HuH-7.5 (cell line): ENCODE results near the gene TGFBRAP1.
"Not testable (repeated sequence)": the region's sequence is repeated elsewhere in the genome, so short reads cannot be mapped to it uniquely, and the experiment has no call there.

Experiments used
- DNase-seq: peaks from one replicate; pipeline ENCODE4 v3.0.0; 2011; ENCODE audit warnings: low spot score

Gene TGFBRAP1

GRCh38 chr2:105344704-105345345 is 15.3 kb upstream of the TGFBRAP1 start:
- DNase-seq: no peak

- DNase-seq: no peak
Measured at GRCh38 chr2:105339414-105339813, 9.9 kb upstream of the TGFBRAP1 start.

- DNase-seq: no peak
Measured at GRCh38 chr2:105338020-105338385, 8.5 kb upstream of the TGFBRAP1 start.

GRCh38 chr2:105337122-105338019 is 7.8 kb upstream of the TGFBRAP1 start, which contains the start of gene C2orf49:
TSS of gene C2orf49 (plus strand) at chr2:105337540. CDS start at chr2:105337588, 48 bp downstream.
- DNase-seq: peak; percentile 55

- no peak for DNase-seq
Measured at GRCh38 chr2:105336786-105337121, 7.2 kb upstream of the TGFBRAP1 start.

GRCh38 chr2:105335469-105335868 is 5.9 kb upstream of the TGFBRAP1 start:
- no peak for DNase-seq

GRCh38 chr2:105334211-105334610 is 4.7 kb upstream of the TGFBRAP1 start:
- no peak for DNase-seq

- DNase-seq: no peak
Measured at GRCh38 chr2:105330681-105331375, 1.3 kb upstream of the TGFBRAP1 start.

GRCh38 chr2:105329197-105329554 is 359 bp downstream of the TGFBRAP1 start:
- peak; percentile 23 for DNase-seq

GRCh38 chr2:105328281-105329196 is 996 bp downstream of the TGFBRAP1 start:
- DNase-seq: no peak

- no peak for DNase-seq
Measured at GRCh38 chr2:105327690-105328089, 1.8 kb downstream of the TGFBRAP1 start.

- DNase-seq: not testable (repeated sequence)
Measured at GRCh38 chr2:105327271-105327670, 2.3 kb downstream of the TGFBRAP1 start.

- DNase-seq: no peak
Measured at GRCh38 chr2:105325389-105325963, 4.1 kb downstream of the TGFBRAP1 start.

GRCh38 chr2:105324732-105325131 is 4.8 kb downstream of the TGFBRAP1 start:
- DNase-seq: no peak

GRCh38 chr2:105324101-105324500 is 5.4 kb downstream of the TGFBRAP1 start:
- DNase-seq: no peak

GRCh38 chr2:105323111-105323510 is 6.4 kb downstream of the TGFBRAP1 start:
- no peak for DNase-seq

- DNase-seq: no peak
Measured at GRCh38 chr2:105321875-105322646, 7.5 kb downstream of the TGFBRAP1 start.

- no peak for DNase-seq
Measured at GRCh38 chr2:105320651-105321215, 8.8 kb downstream of the TGFBRAP1 start.

GRCh38 chr2:105317937-105318336 is 11.6 kb downstream of the TGFBRAP1 start:
- no peak for DNase-seq

- no peak for DNase-seq
Measured at GRCh38 chr2:105315314-105315713, 14.2 kb downstream of the TGFBRAP1 start.
